ENCODE results near the gene SERPINA4. TPM values are rescaled to one million over a fixed set of nuclear protein-coding genes. Genes with fewer than 3 reads are reported as not detected.

The SERPINA4 gene
- total and polyA plus RNA-seq, 2 of the 8 experiments (the other 6 are each of a cell fraction or from before 2014, with no cell fraction given): not detected

- no peak overlapping the region for H4K5ac ChIP-seq (ENCODE audit: insufficient read length, low read depth, low read length)
- no peak overlapping the region for H3K9ac ChIP-seq (replicated peaks in 1 of 4; ENCODE audit: extremely low read depth in 1 of 4, low read depth in 3 of 4, low read length in 3 of 4)
- H4K91ac ChIP-seq (replicated peaks; ENCODE audit: insufficient read length, low read length): no peak overlapping the region
- H3K4me3 ChIP-seq (ENCODE audit: extremely low read depth in 1 of 4, insufficient read depth in 2 of 4, low read depth in 3 of 4, low read length in 4 of 4): no peak overlapping the region
- H2BK12ac ChIP-seq (ENCODE audit: low read depth, low read length): no peak overlapping the region
- no peak overlapping the region for H3K4me2 ChIP-seq (ENCODE audit: insufficient read depth in 1 of 2, low read depth in 2 of 2, low read length in 2 of 2)
- no peak overlapping the region for H4K8ac ChIP-seq (ENCODE audit: extremely low read depth, insufficient read depth, low read length)
- H3K79me1 ChIP-seq (ENCODE audit: low read depth, low read length): no peaks in the 10 kb centered on the region
- H2AFZ ChIP-seq (ENCODE audit: low read length): no peak overlapping the region
- DNase-seq (ENCODE audit: low read depth in 1 of 2, low spot score in 2 of 2): no peak
- H3K4ac ChIP-seq (replicated peaks; ENCODE audit: insufficient read length, low read depth, low read length): no peak overlapping the region
- no peak overlapping the region for H3K14ac ChIP-seq (ENCODE audit: insufficient read length)
- 94% methylated on average over 7 of the region's 7 CpGs; no CpG with 5 or more reads in 1 of the 2 experiments for WGBS, 2 experiments (ENCODE audit: extremely low coverage in 1 of 2, insufficient coverage in 1 of 2, insufficient read length in 1 of 2, insufficient replicate concordance in 2 of 2, low coverage in 1 of 2, low lambda C conversion rate in 2 of 2, missing lambda C conversion rate in 1 of 2)
- ChIA-PET POLR2A (ENCODE audit: partially characterized antibody) (interaction anchor here (1.2 kb wide), 1 partner anchor 10 kb away, joined by 3 read pairs; no protein-coding TSS in a partner anchor), CTCF (ENCODE audit: partially characterized antibody) (interaction anchor here (1.0 to 1.3 kb wide), 2 partner anchors 9 to 66 kb away, joined by 3 read pairs; no protein-coding TSS in a partner anchor)
- H3K4me1 ChIP-seq (replicated peaks in 1 of 4; ENCODE audit: control insufficient read depth in 3 of 4, insufficient read depth in 4 of 4, low read length in 3 of 4): no peaks in the 10 kb centered on the region; a peak in 1 of 7 replicates
- no peak overlapping the region for H2BK5ac ChIP-seq (ENCODE audit: low read depth, low read length)
- H3K23ac ChIP-seq (ENCODE audit: insufficient read length): no peak overlapping the region
- H3K27me3 ChIP-seq (replicated peaks in 1 of 4; ENCODE audit: control insufficient read depth in 3 of 4, extremely low read depth in 1 of 4, insufficient read depth in 3 of 4, low read length in 3 of 4): no peaks in the 10 kb centered on the region
- H2AK5ac ChIP-seq (ENCODE audit: low read depth, low read length): no peak overlapping the region
- H3K9me3 ChIP-seq (ENCODE audit: insufficient read depth in 2 of 2, low read depth in 1 of 2, low read length in 1 of 2): peaks cover 14 to 28% of the 10 kb centered on the region in 2 experiments
- no peak overlapping the region for H3K18ac ChIP-seq (ENCODE audit: extremely low read depth, low read length)
- H4K20me1 ChIP-seq (replicated peaks in 1 of 2; ENCODE audit: control insufficient read depth in 1 of 2, insufficient read depth in 2 of 2, low read length in 2 of 2): no peaks in the 10 kb centered on the region
- no peak overlapping the region for H2BK120ac ChIP-seq (replicated peaks; ENCODE audit: low read depth, low read length)
- 0 out of 8 replicates have a peak, but pooled peaks cover 0 to 2% (median 0%) of the 10 kb centered on the region in 4 experiments for H3K36me3 ChIP-seq (ENCODE audit: control insufficient read depth in 2 of 4, insufficient read depth in 4 of 4, low read length in 3 of 4)
- H3K23me2 ChIP-seq (ENCODE audit: low read depth, low read length): no peaks in the 10 kb centered on the region
- no peak overlapping the region for H2BK15ac ChIP-seq (ENCODE audit: low read length)
- TF ChIP-seq CBX8 (IDR thresholded peaks at IDR 0.05; ENCODE audit: borderline replicate concordance, low read depth, low read length): no peak
- no peak for TF ChIP-seq YY1 (IDR thresholded peaks at IDR 0.05; ENCODE audit: low read depth, low read length)
- TF ChIP-seq NRF1 (IDR thresholded peaks at IDR 0.05; ENCODE audit: low read depth, low read length): no peak
- no peak for TF ChIP-seq POLR2AphosphoS5 (IDR thresholded peaks at IDR 0.05; ENCODE audit: low read depth, low read length)
- no peak overlapping the region for H2BK20ac ChIP-seq (ENCODE audit: low read length)
- no peaks in the 10 kb centered on the region for H3K79me2 ChIP-seq (ENCODE audit: control insufficient read depth in 1 of 2, insufficient read depth in 2 of 2, low read length in 2 of 2)
- FAIRE-seq: no peak
- no peak overlapping the region for H3K27ac ChIP-seq (ENCODE audit: low read depth, low read length)
- H3K56ac ChIP-seq (replicated peaks; ENCODE audit: insufficient read length, low read depth, low read length): no peak overlapping the region
These were observed 53.6 kb downstream of the SERPINA4 start for GRCh38 chr14:94614802-94615201.

Data from H1 (cell line).